Inferior parietal cortex (tissue), 1 donor: ENCODE measurements around the gene MSMP.

ENCODE experiments used
- DNase-seq: peaks from one replicate; pipeline ENCODE4 v3.0.0-alpha.2; 2016; ENCODE audit errors: extremely low spot score

MSMP gene

DNA sequence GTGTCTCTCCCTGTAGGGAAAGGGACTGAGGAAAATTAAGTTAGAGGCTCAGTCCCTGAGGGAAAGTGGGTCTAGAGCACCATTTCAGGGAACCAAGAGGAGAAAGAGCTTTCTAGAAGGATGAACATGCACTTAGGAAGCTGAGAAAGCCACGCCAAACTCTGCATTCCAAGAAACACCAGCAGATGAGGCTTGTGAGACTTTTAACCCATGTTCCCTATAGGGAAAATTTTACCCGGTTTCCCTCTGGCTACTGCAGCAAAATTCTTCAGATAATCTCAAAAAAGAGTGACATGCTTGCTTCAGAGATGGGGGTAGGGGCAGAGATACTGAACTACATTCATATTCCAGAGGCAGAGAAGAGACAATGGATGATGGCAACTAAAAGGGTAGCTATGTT lies 30.6 kb downstream of the MSMP start:
- DNase-seq: no peak

DNA sequence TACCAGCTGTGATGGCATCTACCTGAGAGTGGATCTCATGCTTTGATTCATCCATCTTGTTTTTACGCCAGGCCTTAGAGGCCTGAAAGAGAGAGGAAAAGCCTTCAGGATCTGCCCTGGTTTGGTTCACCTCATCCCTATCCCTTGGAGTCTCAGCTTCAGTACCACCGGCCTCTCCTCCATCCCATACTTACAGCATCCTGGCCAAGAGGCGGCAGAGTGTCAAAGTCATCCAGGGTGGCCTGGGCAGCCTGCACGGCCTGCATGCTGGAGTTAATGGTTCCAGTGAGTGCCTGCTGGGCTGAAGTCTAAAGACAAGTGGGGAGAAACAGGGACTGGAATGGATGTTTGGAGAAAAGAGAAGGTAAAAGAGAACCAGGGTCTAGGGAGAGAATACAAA lies 34.5 kb downstream of the MSMP start:
- no peak for DNase-seq

DNA sequence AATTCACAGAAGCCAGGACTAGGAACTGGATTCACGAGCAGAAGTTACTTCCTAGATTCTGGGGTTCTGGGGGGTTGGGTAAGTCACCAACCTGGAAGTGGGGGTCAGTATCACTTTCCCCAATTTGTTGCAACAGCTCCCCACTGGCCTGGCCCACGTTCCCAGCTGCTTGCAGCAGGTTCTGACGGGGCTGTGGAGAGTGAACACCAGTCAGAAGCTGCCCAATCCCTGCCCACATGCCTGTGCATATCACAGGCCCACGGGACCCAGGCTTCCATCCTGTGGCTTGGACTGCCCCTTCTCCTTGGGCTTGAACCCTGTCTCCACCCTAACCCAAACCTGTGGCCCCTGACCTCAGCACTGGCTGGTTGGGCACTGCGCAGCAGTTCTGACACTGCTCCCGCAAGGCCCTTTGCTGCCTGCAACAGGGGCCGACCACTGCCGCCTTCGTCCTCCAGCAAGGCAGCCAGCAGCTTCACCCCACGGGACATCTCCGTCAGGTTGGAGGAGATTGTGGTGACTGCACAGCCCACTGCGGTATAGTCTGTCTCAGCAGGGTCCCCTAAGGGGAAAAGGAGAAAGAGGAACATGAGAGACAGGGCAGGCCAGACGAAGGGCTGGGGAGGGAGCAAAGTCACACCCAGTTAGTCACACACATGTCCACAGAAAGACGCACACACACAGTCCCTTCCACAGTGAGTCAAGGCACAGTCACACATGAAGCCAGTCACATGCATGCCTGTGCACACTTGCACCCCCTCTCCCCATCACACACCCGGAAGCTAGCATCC lies 35.2 kb downstream of the MSMP start:
- no peak for DNase-seq

DNA sequence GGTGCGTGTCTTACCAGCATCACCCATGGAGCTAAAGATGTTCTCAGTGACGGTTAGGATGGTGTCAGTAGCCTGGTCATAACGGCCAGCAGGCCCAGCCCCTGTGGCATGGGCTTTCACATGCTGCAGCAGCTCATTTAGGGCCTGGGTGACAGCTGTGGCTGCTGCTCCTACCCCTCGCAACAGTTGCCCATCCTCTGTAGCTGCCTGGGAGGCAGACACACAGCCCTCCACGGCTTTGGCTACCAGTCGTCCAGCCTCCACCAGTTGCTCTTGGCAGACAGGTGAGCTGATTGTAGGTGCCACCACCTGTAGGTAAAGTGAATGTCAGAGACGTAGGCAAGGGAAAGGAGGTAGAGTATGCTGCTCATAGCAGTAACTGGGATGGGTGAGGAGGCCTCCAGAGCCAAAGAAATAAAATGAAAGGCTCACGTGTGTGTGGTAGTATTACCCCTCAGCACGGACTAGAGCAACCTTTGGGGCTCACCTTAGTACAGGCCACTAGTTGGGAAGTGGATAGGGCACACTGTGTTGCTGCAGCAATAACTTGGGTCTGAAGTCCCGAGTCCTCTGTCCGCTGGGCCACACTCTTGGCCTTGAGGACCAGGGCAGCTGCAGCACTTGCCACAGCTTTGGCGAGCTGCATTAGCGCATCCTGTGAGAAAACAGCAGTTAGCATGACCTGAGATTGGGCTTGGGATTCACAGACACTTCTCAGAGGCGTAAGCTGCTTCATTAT lies 36.8 kb downstream of the MSMP start:
- DNase-seq: no peak

DNA sequence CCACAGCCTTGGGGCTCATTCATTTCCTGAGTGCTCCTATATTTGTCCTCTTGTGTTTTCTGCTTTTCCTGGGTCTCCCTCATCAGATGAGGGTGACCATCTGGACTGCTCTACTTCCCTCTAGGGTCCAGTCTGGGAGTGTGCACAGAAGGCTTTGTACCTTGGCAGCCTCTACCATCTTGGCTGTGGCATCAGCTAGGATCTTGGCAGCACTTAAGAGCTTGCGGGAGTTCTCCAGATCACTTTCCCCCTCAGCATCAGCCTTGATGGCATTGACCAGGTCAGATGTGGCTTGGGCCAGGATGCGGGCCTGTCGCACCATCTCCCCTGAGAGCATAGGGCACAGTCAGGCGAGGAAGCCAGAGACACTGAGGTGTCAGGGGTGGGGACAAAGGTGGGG lies 37.8 kb downstream of the MSMP start:
- DNase-seq: no peak

DNA sequence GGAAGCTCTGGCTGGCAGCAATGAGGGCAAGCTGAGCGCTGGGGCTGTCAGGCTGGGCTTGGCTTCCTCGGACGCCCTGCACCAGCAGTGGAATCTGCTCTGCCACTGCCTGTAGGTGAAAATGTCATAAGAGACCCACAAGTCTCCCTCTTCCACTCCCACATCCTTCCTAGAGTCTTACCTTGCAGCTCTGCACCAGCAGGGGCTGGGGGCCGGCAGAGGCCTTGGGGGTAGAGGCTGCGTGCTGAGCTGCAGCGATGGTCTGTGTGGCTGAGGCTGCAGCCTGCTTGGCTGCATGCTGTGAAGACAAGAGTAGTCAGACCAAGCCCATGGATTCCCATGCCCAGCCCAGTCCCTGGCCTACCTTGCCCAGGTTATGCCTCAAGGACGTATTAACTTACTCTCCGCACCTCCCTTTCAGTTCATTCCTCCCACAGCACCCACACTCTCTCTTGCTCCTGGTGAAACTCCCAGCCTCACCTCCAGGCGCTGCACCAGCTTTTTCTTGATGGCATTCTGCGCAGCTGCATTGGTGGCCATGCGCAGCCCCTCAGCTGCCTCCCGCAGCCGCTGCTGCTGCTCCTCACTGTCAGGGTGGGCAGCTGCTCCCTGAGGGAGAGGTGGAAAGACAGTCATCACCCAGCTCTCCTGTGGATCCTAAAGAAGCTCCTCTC lies 39.4 kb downstream of the MSMP start:
- DNase-seq: no peak

DNA sequence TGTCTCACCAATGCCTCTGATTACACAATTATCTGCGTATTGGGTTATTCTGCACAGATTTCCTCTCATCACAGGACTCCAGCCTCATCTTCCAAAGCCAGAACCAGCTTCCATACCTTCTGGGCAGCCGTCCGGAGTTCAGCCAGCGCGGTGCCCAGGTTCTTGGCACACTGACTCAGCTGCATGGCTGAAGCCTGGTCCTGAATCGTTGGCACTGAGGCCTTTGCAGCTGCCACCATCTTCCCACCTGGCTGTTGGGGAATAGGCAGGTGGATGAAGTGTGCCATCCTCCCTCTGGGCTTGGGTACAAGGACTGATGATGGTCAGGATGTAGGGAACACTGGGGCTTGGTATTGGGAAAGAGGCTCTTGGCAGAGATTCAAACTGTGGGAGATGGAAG lies 40.0 kb downstream of the MSMP start:
- no peak for DNase-seq

DNA sequence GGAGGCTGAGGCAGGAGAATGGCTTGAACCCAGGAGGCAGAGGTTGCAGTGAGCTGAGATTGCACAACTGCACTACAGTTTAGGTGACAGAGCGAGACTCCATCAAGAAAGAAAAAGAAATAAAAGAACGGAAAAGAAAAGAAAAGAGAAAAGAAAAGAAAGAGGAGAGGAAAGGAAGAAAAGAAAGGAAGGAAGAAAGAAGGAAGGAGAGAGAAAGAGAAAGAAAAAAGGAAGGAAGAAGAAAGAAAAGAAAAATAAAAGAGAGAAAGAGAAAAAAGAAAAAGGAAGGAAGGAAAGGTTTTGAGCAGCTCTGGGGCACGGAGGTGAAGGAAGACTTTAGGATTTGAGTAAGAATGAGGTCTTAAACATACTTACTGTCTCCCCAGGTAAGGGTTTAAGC lies 40.5 kb downstream of the MSMP start:
- DNase-seq: no peak

DNA sequence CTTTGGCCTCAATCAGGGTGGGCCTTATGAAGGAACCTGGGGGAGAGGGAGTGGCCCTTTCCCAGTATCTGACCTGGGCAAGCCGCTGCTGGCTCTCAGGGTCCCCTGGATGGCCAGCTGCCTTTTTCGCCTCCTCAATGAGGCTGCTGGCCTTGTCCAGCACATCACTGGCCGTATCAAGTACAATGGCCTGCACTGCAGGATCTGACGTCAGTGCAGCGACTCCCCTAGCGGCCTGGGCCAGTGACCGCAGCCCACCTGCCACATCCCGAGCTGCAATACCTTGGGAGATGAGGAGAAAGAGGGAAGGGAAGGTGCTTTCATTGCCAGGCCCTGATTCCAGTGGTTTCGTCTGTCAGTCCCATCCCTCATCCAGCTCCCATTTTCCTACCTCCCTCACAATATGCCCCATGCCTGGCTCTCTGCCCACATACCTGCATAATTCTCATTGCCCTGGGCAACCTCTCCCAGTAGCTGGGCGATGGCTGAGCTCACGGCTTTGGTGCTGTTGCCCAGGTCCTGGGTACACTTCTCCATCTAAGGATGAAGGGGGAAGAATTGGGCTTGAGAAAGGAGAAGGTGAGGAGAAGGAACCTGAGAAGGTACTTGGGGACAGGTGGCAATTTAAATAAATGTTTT lies 41.2 kb downstream of the MSMP start:
- no peak for DNase-seq

DNA sequence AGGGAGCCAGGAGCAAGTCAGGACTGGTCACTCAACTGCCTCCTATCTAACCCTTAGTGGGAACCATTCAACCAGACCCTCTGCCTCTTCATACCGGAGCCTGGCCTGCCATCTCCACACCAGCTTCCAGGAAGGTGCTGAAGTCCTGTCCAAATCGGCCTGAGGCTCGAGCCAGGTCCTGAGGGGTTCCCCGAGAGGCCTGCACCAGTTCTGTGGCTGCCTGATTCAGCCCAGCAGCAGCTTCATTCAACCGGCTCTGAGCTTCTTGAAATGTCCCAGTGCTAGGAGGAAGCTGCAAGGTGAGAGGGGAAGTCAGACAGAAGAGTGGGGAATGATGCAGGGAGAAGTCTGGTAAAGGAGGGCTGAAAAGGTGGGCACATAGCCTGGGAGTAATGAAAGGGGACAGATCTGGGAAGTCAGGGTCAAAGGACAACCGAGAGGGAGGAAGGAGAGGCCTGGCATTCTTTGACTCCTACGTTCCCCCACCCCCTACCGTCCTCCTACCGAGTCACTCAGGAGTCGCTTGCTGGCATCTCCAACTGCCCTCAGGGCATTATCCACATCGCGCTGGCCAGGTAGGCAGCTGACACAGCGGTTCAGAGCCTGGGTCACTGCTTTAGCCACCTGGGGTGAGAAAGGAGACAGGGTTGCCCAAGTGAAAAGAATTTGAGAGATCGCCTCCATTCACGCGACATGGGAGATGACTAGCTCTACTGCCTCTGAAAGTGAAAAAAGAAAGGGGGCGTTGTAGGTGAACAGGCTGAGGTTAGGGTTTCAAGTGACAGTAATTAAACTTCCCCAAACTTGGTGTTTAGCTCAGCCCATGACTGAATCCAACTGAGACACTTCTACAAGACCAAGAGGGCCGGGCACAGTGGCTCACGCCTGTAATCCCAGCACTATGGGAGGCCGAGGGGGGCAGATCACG lies 42.3 kb downstream of the MSMP start:
- no peak for DNase-seq

DNA sequence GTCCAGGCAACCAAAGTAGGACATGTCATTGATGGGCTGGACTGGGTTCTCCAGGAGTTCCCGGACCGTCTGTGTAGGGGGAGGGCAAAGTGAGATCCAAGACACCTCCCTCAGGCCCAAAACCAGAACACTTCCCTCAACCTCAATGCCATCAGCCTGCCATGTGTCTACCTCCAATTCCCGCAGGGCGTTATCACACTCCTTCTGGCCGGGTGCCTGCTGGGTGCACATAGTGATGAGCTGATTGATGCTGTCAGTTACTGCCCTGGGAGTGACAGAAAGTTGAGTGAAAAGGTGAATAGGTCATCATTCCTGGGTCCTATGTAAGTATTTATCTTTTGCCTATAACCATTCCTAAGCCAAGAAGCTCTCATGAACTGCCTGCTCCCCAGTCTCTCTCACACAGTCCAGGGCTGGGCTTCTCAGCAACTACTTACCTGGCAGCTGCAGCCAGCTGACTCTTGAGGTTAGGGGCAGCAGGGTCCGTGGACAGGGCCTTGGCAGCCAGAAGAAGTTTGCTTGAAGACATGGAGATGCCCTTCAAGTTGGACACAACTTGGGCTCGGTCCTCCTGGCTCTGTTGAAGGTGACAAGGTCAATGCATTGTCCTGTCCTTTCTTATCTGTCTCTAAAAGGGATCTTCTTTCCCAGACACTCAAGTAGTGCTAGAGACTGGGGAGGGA lies 43.1 kb downstream of the MSMP start:
- no peak for DNase-seq

DNA sequence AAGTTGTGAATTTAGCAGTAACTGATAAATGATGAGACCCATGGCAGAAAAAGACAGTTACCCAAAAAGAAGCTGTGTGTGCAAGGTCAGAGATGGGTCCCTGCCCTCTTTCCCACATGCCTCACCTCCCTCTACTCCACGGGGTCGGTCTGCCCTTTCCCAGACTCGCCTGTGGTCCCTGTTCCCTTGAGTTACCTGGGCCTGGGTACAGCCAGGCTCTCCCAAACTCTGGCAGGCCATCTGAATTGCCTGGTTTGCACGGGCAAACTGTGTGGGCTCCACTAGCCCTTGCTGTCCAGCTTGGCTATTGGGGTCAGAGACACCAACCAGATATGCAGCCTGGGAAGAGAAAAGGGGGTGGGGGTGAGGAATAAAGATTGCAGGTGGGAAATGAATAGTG lies 45.9 kb downstream of the MSMP start:
- DNase-seq: no peak

DNA sequence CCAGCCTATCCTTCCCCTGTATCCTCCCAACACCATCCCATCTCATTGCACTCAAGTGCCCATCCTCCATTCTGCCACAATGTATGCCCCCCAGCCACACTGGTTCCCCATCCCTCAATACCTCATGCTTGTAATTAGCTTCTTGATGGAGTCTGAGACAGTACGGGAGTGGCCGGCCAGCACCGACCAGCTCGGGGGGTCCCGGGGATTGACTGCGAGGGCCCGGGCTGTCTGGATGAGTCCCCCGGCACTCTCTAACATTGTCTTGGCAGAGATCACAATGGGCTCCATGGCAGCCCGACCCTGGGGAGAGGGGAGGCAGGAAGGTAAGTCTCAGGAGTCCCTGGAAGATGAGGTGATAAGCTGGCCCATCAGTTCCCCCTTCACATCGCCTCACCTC lies 47.1 kb downstream of the MSMP start:
- DNase-seq: no peak

DNA sequence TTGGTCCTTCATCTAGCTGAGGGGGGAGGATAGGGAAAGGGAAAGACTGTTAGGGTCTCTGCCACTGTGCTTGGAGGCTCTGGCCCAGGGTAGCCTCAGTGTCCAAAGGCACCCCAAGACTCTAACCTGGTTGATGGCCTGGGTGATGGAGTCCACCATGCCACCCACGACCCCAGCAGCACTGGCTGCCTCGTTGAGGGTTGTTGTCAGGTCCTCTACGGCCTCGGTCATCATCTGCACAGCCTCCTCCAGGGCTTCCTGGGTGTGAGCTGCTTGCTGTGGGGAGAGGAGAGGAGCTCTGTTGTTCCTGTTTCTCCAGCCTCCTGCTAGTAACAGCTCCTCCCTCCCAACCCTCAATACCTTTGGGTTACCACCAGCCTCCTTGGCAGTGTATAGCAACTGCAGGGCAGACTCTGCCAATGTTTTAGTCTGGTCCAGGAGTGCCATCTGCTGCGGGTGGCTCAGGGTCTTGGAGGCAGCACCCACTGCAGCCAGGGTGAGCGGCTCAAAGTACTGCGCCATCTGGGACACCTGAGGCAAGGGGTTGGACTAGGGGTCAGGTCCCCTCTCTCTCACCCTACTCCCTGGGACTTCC lies 48.1 kb downstream of the MSMP start:
- no peak for DNase-seq

DNA sequence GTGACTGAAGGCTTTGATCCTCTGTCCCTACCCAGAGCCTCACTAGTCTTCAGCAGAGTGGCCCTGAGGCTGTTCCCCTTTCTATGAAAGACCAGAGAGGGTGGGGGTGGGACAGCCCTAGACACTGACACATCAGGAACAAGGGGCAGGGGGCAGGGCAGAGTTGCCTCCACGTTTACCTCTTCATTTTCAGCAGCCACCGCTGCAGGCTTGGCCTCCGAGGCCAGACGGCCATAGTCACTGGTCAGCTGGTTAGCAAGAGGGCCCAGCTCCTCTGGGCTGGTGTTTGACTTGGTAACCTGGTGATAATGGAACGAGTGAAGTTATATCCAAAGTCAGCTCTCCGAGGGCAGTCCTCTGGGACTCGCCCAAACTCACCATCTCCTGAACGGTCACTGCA lies 48.7 kb downstream of the MSMP start:
- DNase-seq: no peak

DNA sequence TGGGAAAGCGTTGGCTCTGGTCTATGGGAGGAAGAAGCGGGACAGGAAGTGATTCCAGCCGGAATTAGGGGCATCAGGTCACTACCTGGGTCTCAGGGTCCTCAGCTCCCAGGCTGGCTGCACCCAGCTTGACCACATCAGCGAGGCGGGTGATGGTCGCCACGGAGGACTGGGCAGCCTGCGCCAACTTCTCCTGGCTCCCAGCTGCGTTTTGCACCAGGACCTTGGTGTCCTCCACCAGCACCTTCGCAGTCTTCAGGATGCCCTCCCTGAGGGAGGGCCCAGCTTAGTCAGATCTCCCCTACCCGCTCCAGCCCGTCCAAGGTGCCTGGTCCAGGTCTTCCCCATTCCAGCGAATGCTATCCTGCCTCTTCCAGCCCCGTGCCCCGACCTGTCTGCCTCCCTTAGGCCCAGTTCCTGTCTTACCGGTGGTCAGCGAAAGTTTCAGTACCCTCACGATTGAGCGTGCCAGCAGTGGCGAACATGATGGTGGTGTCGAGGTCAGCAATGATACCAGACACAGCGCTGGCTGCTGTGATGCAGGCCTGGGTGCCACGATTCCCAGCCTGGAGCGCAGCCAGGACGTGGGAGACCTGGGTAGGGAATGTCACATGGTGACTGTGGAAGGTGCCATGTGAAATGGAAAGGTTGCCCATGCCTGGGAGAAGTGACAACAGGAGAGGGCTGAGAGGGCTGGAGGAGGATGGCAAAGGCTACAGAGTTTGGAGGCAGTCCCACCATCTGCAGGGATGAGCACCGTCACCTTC lies 50.0 kb downstream of the MSMP start:
- no peak for DNase-seq
